HL-60 (cell line): ENCODE measurements around the gene RGS7.

Experiments used
- DNase-seq, 2 experiments: peaks; one replicate each; pipeline ENCODE4 v3.0.0-alpha.2; 2010 to 2020; ENCODE audit warnings: low read depth in 1 of 2, low spot score in 1 of 2
- H3K27ac ChIP-seq: fragments of 250-450 bp; sonication (Bioruptor Pico); replicated peaks from 2 replicates; pipeline ENCODE4 v1.5.1; 2020; ENCODE audit warnings: mild to moderate bottlenecking, moderate library complexity
- H3K27me3 ChIP-seq: fragments of 250-450 bp; sonication (Bioruptor Pico); 2 replicates; pipeline ENCODE4 v1.5.1; 2021; ENCODE audit warnings: mild to moderate bottlenecking, moderate library complexity; ENCODE audit not compliant: insufficient read depth, poor library complexity, severe bottlenecking
- H3K4me3 ChIP-seq: replicated peaks from 2 replicates; pipeline ENCODE4 v1.5.1; 2011; ENCODE audit warnings: mild to moderate bottlenecking, control low read depth, low read length; ENCODE audit not compliant: insufficient read depth
- GABPA ChIP-seq: IDR thresholded peaks from 2 replicates; pipeline ENCODE4 v1.6.1; 2012; ENCODE audit warnings: low read depth
- POLR2AphosphoS5 ChIP-seq: IDR thresholded peaks from 2 replicates; pipeline ENCODE4 v1.6.1; 2012; ENCODE audit warnings: low read depth
- SPI1 ChIP-seq: IDR thresholded peaks from 2 replicates; pipeline ENCODE4 v1.6.1; 2012; ENCODE audit warnings: low read depth, mild to moderate bottlenecking, borderline replicate concordance
- TF ChIP-seq, protein P1 (sequence below): IDR thresholded peaks from 2 replicates; pipeline ENCODE4 v1.6.1; 2012; ENCODE audit warnings: low read depth; ENCODE audit not compliant: insufficient replicate concordance
- TF ChIP-seq, protein P2 (sequence below): IDR thresholded peaks from one replicate; pipeline ENCODE4 v1.5.1; 2011; ENCODE audit warnings: low read length, control low read depth, inconsistent platforms; ENCODE audit not compliant: insufficient read depth

The RGS7 gene

DNA sequence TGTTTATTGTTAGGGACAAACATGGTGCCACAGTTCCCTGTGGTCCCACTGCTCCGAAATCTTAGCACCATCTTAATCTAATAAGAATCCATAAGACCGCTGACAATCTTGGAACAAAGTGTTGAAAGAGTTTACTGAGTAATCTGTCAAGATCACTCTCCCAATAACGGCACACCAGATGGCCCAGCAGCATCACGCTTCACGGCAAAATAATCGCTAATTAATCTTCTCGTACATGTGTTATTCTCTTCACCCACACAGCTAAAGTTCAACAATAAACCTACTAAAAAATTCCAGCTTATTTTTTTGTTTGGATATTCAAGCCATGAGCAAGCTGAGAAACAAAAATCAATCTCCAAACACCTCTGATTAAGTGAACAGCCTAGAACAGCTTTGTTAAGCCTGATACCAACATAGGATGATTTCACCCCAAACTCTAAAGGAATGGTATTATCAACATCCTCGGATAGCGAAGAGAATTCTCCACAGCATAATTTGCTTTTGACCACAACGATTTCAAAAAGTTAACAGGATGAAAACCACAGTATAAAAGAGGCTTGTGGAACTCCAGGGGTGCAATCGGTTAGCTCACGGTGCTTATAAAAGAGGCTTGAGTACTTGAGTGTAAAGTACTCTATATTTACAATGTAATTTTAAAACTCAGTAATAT is 415.2 kb downstream of the RGS7 start:
- TF ChIP-seq, protein P1, sequence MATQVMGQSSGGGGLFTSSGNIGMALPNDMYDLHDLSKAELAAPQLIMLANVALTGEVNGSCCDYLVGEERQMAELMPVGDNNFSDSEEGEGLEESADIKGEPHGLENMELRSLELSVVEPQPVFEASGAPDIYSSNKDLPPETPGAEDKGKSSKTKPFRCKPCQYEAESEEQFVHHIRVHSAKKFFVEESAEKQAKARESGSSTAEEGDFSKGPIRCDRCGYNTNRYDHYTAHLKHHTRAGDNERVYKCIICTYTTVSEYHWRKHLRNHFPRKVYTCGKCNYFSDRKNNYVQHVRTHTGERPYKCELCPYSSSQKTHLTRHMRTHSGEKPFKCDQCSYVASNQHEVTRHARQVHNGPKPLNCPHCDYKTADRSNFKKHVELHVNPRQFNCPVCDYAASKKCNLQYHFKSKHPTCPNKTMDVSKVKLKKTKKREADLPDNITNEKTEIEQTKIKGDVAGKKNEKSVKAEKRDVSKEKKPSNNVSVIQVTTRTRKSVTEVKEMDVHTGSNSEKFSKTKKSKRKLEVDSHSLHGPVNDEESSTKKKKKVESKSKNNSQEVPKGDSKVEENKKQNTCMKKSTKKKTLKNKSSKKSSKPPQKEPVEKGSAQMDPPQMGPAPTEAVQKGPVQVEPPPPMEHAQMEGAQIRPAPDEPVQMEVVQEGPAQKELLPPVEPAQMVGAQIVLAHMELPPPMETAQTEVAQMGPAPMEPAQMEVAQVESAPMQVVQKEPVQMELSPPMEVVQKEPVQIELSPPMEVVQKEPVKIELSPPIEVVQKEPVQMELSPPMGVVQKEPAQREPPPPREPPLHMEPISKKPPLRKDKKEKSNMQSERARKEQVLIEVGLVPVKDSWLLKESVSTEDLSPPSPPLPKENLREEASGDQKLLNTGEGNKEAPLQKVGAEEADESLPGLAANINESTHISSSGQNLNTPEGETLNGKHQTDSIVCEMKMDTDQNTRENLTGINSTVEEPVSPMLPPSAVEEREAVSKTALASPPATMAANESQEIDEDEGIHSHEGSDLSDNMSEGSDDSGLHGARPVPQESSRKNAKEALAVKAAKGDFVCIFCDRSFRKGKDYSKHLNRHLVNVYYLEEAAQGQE, result no peak
- TF ChIP-seq GABPA, result no peak
- TF ChIP-seq POLR2AphosphoS5, result no peak
- no peak for TF ChIP-seq SPI1
- TF ChIP-seq, protein P2, sequence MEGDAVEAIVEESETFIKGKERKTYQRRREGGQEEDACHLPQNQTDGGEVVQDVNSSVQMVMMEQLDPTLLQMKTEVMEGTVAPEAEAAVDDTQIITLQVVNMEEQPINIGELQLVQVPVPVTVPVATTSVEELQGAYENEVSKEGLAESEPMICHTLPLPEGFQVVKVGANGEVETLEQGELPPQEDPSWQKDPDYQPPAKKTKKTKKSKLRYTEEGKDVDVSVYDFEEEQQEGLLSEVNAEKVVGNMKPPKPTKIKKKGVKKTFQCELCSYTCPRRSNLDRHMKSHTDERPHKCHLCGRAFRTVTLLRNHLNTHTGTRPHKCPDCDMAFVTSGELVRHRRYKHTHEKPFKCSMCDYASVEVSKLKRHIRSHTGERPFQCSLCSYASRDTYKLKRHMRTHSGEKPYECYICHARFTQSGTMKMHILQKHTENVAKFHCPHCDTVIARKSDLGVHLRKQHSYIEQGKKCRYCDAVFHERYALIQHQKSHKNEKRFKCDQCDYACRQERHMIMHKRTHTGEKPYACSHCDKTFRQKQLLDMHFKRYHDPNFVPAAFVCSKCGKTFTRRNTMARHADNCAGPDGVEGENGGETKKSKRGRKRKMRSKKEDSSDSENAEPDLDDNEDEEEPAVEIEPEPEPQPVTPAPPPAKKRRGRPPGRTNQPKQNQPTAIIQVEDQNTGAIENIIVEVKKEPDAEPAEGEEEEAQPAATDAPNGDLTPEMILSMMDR, result no peak
- Histone ChIP-seq H3K27me3 (no peaks in the 10 kb centered on the region), H3K27ac (no peak overlapping the region), H3K4me3 (no peak overlapping the region)
- no peak for DNase-seq

DNA sequence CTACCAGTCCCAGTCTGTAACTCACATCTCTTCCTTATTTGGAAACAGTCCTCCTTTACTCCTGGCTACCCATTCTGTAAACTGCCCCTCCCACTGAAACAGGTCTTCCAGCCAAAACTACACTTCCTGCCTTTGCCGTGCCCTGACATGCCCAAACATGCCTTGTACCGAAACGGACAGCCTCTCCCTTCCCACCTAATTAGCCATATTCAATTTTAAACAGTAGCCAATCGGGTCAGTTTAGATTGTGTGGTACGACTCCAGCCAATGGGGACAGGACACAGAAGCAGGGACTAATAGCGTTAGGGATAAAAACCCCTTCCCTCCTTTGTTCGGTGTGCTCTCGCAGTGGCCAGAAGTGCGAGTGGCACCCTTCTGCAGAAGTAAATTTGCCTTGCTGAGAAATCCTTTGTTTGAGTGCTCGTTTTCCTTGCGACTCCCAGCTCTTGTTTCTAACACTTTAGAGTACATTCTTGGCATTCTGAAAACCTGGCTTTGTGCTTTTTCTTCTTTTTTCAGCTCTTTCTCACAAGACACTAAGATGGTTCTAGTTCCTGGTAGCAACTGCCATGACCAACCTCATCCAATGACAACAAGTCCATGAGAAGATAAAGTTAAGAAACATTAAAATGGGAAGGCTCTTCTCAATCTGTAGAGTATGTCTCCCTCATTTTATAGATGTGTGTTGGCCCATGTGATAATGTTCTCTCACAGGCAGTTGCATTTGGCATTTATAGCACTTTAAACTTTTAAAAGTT is 419.9 kb downstream of the RGS7 start:
- Histone ChIP-seq H3K27ac (no peak overlapping the region), H3K4me3 (no peak overlapping the region), H3K27me3 (no peaks in the 10 kb centered on the region)
- TF ChIP-seq, protein P2, result no peak
- TF ChIP-seq, protein P1, result no peak
- TF ChIP-seq GABPA (no peak), POLR2AphosphoS5 (no peak), SPI1 (no peak)
- no peak for DNase-seq

DNA sequence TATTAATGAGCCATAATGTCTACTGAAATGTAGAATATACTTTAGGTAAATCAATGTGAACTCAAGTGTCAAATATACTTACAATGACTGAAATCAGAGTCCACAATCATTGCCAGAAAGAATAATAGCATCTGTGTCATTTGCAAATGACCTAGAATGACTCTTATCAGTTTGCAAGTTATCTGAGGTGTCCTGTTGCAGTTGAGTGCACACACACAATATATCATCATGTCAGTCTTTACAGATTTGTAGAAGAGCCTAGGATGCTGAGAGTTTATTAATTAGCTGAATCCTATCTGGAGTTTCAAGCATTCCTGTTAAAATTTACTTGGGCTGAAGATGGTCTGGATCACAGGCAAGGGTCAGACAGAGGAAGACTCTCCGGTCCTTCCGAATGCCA is 421.1 kb downstream of the RGS7 start:
- H3K4me3 ChIP-seq, result no peak overlapping the region
- DNase-seq, result no peak

More for the DNA sequence above, 421.1 kb downstream of the RGS7 start:
- TF ChIP-seq, protein P1, result no peak
- TF ChIP-seq SPI1 (no peak), POLR2AphosphoS5 (no peak), GABPA (no peak)
- TF ChIP-seq, protein P2, result no peak
- Histone ChIP-seq H3K27ac (no peak overlapping the region), H3K27me3 (no peaks in the 10 kb centered on the region)
